HFFc6 (cell line): ENCODE data around the gene CLN5. TPM values are rescaled to one million over a fixed set of nuclear protein-coding genes. Genes with fewer than 3 reads are reported as not detected.

Experiments
- DNase-seq: peaks from one replicate; pipeline ENCODE4 v3.0.0-alpha.2; 2018
- H3K27ac Mint-ChIP-seq: 2 replicates; pipeline ENCODE4 v1.8.0; 2020; ENCODE audit warnings: mild to moderate bottlenecking, mixed read lengths
- H3K27me3 Mint-ChIP-seq: 2 replicates; pipeline ENCODE4 v1.8.0; 2021; ENCODE audit warnings: mild to moderate bottlenecking, moderate library complexity, mixed read lengths; ENCODE audit not compliant: insufficient read depth
- H3K36me3 Mint-ChIP-seq: 2 replicates; pipeline ENCODE4 v1.8.0; 2021; ENCODE audit warnings: low read depth, mixed read lengths
- H3K4me1 Mint-ChIP-seq: 2 replicates; pipeline ENCODE4 v1.8.0; 2020; ENCODE audit warnings: low read depth, mixed read lengths
- H3K4me3 Mint-ChIP-seq: 2 replicates; pipeline ENCODE4 v1.8.0; 2020; ENCODE audit warnings: mild to moderate bottlenecking, moderate library complexity, mixed read lengths
- H3K9me3 Mint-ChIP-seq: 2 replicates; pipeline ENCODE4 v1.8.0; 2020; ENCODE audit warnings: mild to moderate bottlenecking, mixed read lengths
- total RNA-seq, 6 experiments: library from RNA; stranded (reverse); fragmentation: NEBNext Ultra II Directional; extraction: Animal tissue kit (Norgen Biotek cat#: 25700); gene quantifications; 2 replicates in 1 of 6; 3 replicates in 5 of 6; pipeline ENCODE4 v1.2.3, GENCODE V29; 2021
- TF ChIP-seq, protein P1 (sequence below): fragments of 200-600 bp; sonication (generic); IDR thresholded peaks from 2 replicates; pipeline ENCODE4 v1.5.0; 2021; ENCODE audit warnings: antibody characterized with exemption, mild to moderate bottlenecking

CLN5 gene
- total RNA-seq, 6 experiments from 2014 or later = 28.4 to 35.1 (median 29.8) TPM

DNA sequence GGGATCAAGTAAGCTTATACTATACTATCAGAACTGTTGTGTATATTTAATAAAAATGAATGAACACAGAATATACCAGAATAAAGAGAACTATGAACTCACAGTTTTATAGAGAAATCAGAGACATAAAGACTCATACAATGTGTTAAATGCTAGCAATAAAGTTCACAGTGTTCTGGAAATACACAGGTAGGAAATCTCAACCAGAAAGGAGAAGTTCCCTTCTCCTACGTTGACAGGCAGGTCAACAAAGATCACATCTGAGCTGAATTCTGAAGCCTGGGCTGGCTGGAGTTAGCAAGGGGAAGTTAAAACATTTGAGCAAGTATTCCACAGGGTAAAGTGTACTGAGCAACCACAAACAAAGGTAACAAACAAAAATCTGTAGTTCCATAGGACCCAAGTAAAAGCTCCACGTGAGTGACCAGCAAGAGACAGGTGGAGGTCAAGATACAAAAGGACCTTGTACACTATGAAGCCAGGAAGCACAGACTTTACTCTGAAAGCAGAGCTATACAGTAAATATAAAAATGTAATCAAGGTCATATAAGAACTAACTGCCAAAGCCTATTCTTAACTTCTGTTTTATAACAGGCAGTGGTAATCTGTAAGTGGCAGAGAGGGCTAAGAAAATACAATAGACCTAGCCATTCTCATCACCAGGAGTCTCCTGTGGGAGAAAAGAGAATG lies 22.1 kb downstream of the CLN5 start:
- Mint-ChIP-seq H3K4me1 (peaks cover 3% of the 10 kb centered on the region; the same call in 1 of the 2 replicates), H3K36me3 (peaks cover 47% of the 10 kb centered on the region), H3K27me3 (no peaks in the 10 kb centered on the region), H3K27ac (no peak overlapping the region), H3K4me3 (no peak overlapping the region), H3K9me3 (no peaks in the 10 kb centered on the region)
- no peak for DNase-seq
- TF ChIP-seq, protein P1, sequence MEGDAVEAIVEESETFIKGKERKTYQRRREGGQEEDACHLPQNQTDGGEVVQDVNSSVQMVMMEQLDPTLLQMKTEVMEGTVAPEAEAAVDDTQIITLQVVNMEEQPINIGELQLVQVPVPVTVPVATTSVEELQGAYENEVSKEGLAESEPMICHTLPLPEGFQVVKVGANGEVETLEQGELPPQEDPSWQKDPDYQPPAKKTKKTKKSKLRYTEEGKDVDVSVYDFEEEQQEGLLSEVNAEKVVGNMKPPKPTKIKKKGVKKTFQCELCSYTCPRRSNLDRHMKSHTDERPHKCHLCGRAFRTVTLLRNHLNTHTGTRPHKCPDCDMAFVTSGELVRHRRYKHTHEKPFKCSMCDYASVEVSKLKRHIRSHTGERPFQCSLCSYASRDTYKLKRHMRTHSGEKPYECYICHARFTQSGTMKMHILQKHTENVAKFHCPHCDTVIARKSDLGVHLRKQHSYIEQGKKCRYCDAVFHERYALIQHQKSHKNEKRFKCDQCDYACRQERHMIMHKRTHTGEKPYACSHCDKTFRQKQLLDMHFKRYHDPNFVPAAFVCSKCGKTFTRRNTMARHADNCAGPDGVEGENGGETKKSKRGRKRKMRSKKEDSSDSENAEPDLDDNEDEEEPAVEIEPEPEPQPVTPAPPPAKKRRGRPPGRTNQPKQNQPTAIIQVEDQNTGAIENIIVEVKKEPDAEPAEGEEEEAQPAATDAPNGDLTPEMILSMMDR = no peak

DNA sequence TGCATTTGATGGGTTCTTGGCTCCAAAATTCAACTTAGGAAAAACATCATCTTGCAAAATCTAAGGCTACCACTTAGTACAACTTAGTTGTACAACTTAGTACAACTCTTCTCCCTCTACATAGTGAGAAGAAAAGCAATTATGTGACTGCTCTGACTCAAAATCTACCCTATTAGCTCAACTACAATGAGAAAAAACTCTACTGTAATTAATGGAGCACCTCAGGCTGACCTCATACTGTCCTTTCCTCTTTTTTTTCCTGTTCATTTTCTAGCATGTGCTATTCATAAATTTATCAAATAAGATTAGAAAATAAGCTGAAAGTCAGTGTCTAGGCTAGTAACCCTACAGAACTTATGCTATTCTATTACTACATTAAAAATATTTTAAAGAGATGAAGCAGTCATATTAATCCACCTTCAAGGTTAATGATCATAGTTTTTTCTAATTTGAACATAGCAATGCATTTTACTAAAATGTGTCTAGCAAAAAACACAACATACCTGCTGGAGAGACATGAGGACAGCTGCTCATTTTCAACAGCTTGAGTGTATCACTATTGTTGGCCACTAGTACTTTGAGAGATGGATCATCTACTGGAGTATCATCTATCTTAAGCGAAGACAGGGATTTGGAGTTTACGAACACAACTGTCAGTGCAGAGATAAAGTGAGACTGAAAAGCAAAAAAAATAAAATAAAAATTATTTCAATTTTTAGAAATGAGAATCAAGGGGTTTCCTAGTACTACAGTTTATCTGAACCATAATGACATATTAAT lies 23.2 kb downstream of the CLN5 start:
- TF ChIP-seq, protein P1 = no peak
- Mint-ChIP-seq H3K4me3 (no peak overlapping the region), H3K9me3 (no peaks in the 10 kb centered on the region), H3K36me3 (peaks cover 41% of the 10 kb centered on the region), H3K27ac (no peak overlapping the region), H3K27me3 (no peaks in the 10 kb centered on the region), H3K4me1 (no peaks in the 10 kb centered on the region)
- DNase-seq = no peak

GRCh38 chr13:77016251-77016812 lies 24.5 kb downstream of the CLN5 start:
- Mint-ChIP-seq H3K9me3 (no peaks in the 10 kb centered on the region), H3K36me3 (peaks cover 32% of the 10 kb centered on the region), H3K4me1 (no peaks in the 10 kb centered on the region), H3K27ac (no peak overlapping the region), H3K27me3 (no peaks in the 10 kb centered on the region), H3K4me3 (no peak overlapping the region)
- DNase-seq = no peak
- TF ChIP-seq, protein P1 = no peak

DNA sequence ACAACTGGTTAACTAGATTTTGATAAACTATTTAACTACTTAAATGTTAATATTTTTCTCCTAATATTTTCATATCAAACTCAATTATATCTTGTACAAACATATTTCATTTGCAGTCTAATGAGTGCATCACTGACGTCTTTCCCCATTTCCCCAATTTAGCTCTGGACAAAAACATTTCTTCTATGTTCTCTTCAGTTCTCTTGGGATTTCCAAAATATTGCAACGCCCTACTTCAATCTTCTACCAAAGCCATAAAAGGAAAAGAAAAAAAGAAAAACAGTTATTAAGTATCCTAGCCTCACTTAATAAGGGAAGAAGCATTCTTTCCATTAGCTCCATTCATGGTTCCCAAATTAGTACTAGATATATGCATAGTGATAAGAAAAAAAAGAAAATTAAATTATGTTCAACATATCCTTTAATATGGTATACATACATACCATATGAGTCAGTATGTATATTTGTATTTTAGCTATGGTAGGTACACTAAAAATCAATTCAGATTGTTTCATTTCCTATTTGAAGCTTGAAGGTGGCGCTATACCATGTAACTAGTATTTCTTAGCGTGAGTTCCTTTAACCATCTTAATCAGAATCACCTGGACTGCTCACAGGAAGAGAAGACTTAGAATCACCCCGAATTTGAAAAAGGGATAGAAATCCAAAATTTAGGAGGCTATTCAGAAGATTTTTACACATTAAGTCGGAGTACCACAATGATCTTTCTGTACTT lies 25.2 kb downstream of the CLN5 start:
- H3K36me3 Mint-ChIP-seq = peaks cover 32% of the 10 kb centered on the region
- no peak overlapping the region for H3K4me3 Mint-ChIP-seq

DNA sequence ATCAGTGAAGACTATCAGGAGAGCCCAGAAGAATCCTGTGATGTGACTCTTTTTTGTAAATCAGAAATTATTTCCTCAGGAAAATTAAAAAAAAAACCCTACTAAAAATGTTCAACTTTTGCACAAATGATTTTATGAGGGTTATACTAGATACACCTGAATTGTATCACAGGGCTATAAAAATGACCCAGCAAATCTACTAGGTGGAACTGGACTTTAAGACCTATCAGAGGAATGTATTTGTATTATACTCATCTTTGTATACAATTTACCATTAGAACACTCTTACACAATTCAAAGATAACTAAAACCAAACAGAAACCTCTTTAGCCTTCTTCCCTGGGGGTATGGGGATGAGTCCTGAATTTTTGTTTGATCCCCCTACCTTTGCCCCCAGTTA lies 27.9 kb downstream of the CLN5 start:
- TF ChIP-seq, protein P1 = no peak
- peaks cover 33% of the 10 kb centered on the region for H3K4me1 Mint-ChIP-seq
- H3K27me3 Mint-ChIP-seq = no peaks in the 10 kb centered on the region
- no peaks in the 10 kb centered on the region for H3K9me3 Mint-ChIP-seq
- peaks cover 19% of the 10 kb centered on the region for H3K36me3 Mint-ChIP-seq
- H3K4me3 Mint-ChIP-seq = no peak overlapping the region
- no peak overlapping the region for H3K27ac Mint-ChIP-seq
- DNase-seq = no peak

More for the DNA sequence above, 25.2 kb downstream of the CLN5 start:
- no peak for DNase-seq
- peaks cover 6% of the 10 kb centered on the region for H3K4me1 Mint-ChIP-seq
- TF ChIP-seq, protein P1 = peak; percentile 41
- no peaks in the 10 kb centered on the region for H3K27me3 Mint-ChIP-seq
- no peak overlapping the region for H3K27ac Mint-ChIP-seq
- H3K9me3 Mint-ChIP-seq = no peaks in the 10 kb centered on the region
